Brain microvascular endothelial cell (primary cell): ENCODE measurements around the gene CCDC85A.
"Not testable (repeated sequence)": the region's sequence is repeated elsewhere in the genome, so short reads cannot be mapped to it uniquely, and the experiment has no call there.

Source experiments
- DNase-seq: peaks from one replicate; pipeline ENCODE4 v3.0.0-alpha.2; 2020
- H3K27ac ChIP-seq: fragments of 250-450 bp; sonication (Bioruptor Pico); 2 replicates; pipeline ENCODE4 v1.5.1; 2020; ENCODE audit warnings: mild to moderate bottlenecking, moderate library complexity
- H3K27me3 ChIP-seq: fragments of 250-450 bp; sonication (Bioruptor Pico); replicated peaks from 2 replicates; pipeline ENCODE4 v1.5.1; 2020; ENCODE audit warnings: mild to moderate bottlenecking
- H3K36me3 ChIP-seq: fragments of 250-450 bp; sonication (Bioruptor Pico); replicated peaks from 2 replicates; pipeline ENCODE4 v1.5.1; 2020; ENCODE audit warnings: mild to moderate bottlenecking
- H3K4me3 ChIP-seq: 2 replicates; pipeline ENCODE4 v1.5.1; 2011; ENCODE audit warnings: low read depth, mild to moderate bottlenecking, control low read depth, low read length, moderate library complexity
- in situ Hi-C: cut with HindIII; loops from 2 replicates; pipeline ENCODE4 v1.10.0; 2017; ENCODE audit warnings: low sequenced_read_pairs, low pct_ligation_motif_present
- TF ChIP-seq, protein P1 (sequence below): IDR thresholded peaks from 2 replicates; pipeline ENCODE4 v1.5.1; 2011; ENCODE audit warnings: low read depth, mild to moderate bottlenecking, moderate library complexity, low read length, control low read depth, inconsistent platforms; ENCODE audit errors: missing control alignments

The CCDC85A gene

DNA sequence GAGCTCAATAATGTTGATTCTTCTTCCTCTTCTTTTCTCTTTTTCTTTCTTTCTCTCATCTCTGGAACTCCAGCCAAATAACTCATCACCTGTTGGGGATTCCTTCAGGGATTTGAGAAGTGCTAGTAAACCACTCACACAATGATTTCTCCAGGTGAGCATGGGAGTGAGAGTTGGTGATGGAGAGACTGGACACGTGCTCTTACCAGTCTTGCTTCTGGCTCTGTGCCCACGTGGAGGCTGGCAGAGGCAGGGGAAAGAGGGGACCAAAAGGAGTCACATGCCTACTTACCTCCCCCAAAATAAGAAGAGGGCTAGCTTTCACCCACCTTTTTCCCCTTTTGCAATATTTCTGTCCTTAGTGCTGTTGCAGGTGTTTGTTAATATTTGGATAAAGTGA, 28.6 kb upstream of the CCDC85A start:
- in situ Hi-C loops: no loop called here
- Histone ChIP-seq H3K36me3 (no peaks in the 10 kb centered on the region), H3K27ac (no peak overlapping the region), H3K27me3 (no peaks in the 10 kb centered on the region), H3K4me3 (no peak overlapping the region)
- TF ChIP-seq, protein P1, sequence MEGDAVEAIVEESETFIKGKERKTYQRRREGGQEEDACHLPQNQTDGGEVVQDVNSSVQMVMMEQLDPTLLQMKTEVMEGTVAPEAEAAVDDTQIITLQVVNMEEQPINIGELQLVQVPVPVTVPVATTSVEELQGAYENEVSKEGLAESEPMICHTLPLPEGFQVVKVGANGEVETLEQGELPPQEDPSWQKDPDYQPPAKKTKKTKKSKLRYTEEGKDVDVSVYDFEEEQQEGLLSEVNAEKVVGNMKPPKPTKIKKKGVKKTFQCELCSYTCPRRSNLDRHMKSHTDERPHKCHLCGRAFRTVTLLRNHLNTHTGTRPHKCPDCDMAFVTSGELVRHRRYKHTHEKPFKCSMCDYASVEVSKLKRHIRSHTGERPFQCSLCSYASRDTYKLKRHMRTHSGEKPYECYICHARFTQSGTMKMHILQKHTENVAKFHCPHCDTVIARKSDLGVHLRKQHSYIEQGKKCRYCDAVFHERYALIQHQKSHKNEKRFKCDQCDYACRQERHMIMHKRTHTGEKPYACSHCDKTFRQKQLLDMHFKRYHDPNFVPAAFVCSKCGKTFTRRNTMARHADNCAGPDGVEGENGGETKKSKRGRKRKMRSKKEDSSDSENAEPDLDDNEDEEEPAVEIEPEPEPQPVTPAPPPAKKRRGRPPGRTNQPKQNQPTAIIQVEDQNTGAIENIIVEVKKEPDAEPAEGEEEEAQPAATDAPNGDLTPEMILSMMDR: no peak
- no peak for DNase-seq

DNA sequence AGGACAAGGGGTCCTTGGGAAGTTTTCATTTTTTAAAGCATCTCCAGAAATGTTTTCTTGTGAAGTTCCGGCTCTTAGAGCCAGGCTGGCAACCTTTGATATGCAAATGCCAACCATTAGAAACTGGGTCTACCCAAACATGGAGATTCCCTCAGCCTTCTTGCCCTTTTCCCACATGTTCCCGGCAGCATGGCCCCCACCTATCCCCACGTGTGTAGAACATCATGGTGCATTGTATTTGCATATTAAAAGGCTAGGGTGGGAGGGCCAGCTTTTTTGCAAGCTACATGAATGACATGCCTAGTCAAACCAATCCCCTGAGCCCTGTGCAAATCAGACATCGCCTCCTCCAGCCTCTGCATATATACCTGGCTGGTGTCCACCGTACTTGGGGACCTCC, 23.9 kb upstream of the CCDC85A start:
- H3K4me3 ChIP-seq, in situ Hi-C loops, H3K27me3 ChIP-seq, H3K27ac ChIP-seq, H3K36me3 ChIP-seq, DNase-seq: not testable (repeated sequence)

GRCh38 chr2:56167616-56168562, 15.9 kb upstream of the CCDC85A start:
- in situ Hi-C loops: no loop called here
- Histone ChIP-seq H3K4me3 (no peak overlapping the region), H3K36me3 (no peaks in the 10 kb centered on the region), H3K27me3 (no peaks in the 10 kb centered on the region), H3K27ac (no peak overlapping the region)
- no peak for DNase-seq
- TF ChIP-seq, protein P1: no peak

DNA sequence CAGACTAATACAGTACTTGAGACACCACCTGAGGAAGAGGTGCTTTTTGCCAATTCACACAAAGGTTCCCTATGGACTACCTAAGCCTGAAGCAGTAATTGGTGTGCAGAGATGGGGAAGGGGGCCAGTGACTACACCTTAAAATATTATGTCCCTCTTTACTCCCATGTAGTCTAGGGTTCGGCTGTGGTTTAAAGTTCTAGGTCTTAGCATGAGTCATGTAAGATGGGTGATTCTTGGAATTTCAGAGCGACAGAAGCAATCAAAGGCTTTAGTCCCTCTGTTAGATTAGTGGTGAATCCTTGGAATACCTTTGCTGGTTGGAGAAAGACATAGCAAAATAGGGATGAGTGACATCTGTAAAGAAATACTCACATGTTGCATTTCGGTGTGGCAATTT, 14.3 kb upstream of the CCDC85A start:
- DNase-seq: no peak
- no peaks in the 10 kb centered on the region for H3K36me3 ChIP-seq
- H3K4me3 ChIP-seq: no peak overlapping the region
- H3K27ac ChIP-seq: no peak overlapping the region
- in situ Hi-C loops: no loop called here
- TF ChIP-seq, protein P1: no peak
- no peaks in the 10 kb centered on the region for H3K27me3 ChIP-seq

GRCh38 chr2:56170504-56170903, 13.3 kb upstream of the CCDC85A start:
- H3K27me3 ChIP-seq: no peaks in the 10 kb centered on the region
- no peak overlapping the region for H3K4me3 ChIP-seq
- no peak for DNase-seq
- H3K27ac ChIP-seq: no peak overlapping the region
- H3K36me3 ChIP-seq: no peaks in the 10 kb centered on the region
- in situ Hi-C loops: no loop called here
- TF ChIP-seq, protein P1: no peak

DNA sequence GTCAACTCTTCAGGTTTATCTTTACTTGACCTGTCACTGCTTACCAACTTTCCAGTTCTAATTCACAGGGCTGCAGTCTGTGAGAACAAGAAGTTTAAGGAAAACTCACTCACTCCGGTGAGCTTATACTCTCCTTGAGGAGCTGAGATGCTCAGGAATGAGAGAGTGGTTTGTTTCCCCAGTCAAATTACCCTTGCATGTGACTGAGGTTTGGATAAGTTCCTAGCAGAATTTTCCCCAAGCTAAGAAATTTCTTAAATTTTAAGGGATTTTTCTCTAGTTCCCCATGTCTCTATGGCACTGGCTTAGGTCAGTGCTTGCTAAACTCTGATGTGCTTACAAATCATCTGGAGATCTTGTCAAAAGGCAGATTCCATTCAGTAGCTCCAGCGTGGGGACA, 12.8 kb upstream of the CCDC85A start:
- in situ Hi-C loops: no loop called here
- Histone ChIP-seq H3K27ac (no peak overlapping the region), H3K27me3 (no peaks in the 10 kb centered on the region), H3K36me3 (no peaks in the 10 kb centered on the region), H3K4me3 (no peak overlapping the region)
- DNase-seq: no peak
- TF ChIP-seq, protein P1: no peak
